GM12801 (cell line): ENCODE results near the gene SRXN1.

ENCODE experiments used
- TF ChIP-seq, protein P1 (sequence below): IDR thresholded peaks from one replicate; pipeline ENCODE4 v1.5.1; 2011; ENCODE audit warnings: control low read depth; ENCODE audit not compliant: insufficient read length; ENCODE audit errors: extremely low read depth

The SRXN1 gene

DNA sequence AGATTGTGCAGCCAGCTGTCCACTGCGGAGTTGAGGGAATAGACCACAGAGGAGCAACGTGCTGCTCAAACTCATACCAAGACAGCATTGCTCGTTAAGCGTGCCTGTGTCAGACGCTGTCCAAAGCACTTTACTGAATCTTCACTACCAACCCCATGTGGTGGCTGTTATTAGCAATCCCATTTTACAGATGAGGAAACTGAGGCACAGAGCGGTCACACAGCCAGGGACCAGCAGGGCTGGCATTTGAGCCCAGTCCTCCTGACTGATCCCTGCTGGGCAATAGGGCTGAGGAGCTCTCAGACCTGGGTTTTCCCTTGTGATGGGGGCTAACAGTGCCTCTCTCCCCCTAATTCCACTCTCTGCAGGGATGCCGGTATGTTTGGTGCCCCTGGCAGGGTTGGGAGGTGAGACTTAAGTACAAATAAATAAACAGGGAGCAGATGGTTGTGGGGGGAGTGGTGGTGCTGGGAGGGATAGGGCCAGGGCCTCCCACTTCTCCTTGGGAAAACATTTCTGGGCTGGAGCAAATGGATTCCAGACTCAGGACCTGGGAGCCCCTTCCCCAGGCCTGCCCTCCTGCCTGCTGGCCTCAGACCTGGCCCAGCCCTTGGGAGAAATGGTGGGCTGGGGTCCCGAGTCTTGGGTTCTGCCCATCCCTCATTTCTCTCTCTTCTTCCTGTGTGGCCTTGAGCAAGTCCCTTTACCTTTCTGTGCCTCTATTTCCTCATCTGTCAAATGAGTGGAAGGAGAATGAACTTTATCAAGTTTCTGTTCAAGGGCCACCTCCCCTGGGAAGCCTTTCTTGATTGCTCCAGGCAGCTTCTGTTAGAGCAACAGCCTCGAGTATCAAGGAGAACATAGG, 17.7 kb downstream of the SRXN1 start:
- TF ChIP-seq, protein P1, sequence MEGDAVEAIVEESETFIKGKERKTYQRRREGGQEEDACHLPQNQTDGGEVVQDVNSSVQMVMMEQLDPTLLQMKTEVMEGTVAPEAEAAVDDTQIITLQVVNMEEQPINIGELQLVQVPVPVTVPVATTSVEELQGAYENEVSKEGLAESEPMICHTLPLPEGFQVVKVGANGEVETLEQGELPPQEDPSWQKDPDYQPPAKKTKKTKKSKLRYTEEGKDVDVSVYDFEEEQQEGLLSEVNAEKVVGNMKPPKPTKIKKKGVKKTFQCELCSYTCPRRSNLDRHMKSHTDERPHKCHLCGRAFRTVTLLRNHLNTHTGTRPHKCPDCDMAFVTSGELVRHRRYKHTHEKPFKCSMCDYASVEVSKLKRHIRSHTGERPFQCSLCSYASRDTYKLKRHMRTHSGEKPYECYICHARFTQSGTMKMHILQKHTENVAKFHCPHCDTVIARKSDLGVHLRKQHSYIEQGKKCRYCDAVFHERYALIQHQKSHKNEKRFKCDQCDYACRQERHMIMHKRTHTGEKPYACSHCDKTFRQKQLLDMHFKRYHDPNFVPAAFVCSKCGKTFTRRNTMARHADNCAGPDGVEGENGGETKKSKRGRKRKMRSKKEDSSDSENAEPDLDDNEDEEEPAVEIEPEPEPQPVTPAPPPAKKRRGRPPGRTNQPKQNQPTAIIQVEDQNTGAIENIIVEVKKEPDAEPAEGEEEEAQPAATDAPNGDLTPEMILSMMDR: no peak

DNA sequence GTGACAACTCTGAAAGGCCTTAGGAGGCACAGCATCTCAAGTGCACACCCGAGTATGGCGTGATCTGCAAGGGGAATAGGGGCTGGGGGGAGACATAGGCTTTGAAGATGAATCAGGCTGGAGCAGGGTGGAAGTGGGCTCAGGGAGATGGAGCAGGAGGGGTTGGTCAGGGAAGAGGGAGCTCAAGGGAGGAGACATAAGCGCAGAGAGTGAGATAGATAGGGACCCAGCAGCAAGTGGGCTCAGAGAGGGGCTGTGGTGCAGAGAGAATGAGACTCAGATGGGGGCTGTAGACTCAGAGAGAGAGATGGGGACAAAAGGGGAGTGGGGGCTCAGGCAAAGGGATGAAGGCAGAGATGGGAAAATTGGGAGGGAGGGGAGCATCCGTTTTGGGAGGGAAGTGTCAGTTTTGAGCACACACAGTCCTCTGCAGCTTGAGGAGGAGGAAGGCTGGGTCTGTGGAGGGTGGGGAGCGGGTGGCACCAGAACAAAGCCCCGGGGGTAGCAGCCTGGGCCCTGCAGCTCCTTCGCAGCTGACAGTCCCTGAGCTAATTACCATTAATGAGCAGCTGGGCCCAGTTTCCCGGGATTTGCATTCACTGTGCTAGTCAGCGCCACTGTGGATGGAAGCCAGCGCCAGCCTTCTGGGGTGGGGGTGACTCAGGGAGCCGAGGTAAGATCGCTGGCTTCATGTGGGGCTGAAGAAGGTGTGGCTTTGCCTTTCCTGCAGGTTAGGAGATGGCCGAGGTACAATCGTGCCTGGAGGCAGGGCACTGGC, 18.7 kb downstream of the SRXN1 start:
- TF ChIP-seq, protein P1: no peak

DNA sequence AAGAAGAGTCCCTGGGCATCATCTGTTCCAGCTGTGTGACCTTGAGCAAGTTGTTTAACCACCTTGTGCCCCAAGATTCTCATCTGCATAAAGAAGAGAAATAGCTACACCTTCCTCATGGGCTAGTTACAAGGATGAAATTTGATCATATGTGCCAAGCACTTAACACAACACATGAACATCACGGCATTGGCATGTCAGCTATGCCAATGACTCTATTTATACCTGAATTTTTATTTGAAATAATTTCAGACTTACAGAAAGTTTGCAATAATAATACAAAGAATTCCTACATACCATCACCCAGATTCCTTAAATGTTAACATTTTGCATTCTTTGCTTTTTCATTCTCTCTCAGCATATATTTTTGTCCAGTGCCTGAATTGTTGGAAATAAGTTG, 21.9 kb downstream of the SRXN1 start:
- TF ChIP-seq, protein P1: no peak

DNA sequence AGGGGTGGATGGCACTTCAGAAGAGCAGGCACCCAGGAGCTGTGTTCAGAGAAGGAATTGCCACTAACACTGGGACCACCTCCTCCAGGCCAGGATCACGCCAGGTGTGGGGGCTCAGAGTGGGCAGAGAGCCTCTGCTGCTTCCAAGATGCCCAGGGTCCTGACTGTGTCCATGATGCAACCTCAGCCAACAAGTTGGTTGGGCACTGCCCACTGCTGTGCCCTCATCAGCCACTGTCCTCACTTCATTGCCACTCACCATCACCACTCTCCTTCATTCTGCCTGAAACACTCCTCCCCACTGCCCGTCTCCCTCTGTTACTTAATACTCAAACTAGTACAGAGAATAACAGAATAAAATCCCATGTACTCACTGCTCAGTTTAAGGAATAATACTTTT, 26.4 kb downstream of the SRXN1 start:
- TF ChIP-seq, protein P1: no peak

DNA sequence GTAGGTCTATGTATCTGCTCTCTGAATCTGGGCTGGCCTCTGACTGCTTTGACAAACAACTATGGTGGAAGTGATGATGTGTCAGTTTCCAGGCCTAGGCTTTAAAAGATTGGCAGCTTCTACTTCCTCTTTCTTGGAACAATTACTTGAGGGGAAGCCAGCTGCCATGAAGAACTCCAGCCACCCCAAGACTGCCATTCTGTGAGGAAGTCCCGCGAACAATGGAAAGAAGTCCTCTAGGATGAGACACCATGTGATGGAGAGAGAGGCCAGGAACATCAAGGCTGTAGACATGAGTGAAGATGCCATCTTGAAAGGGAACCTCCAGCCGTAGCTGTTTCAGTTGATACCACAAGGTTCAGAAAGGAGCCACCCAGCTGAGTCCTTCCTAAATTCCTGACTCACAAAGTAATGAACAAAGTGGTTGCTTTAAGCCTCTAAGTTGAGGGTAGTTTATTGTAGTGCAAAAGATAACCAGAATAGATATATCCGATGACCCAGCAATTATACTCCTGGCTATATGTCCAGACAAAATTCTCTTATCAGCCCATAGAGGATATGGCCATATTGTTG, 27.6 kb downstream of the SRXN1 start:
- TF ChIP-seq, protein P1: no peak

DNA sequence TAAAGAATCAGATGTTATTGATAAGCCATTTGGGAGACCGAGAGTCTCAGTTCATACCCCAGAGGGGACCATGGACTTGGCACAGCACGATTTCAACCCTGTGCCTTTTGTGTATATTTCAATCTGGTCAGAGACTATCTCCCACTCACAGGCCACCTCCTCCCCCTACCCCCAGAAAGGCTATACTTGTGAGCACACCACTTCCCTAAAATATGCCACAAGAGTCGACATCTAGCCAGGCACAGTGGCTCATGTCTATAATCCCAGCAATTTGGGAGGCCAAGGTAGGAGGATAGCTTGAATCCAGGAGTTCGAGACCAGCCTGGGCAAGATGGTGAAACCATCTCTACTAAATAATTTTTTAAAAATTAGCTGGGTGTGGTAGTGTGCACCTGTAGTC, 29.3 kb downstream of the SRXN1 start:
- TF ChIP-seq, protein P1: no peak

DNA sequence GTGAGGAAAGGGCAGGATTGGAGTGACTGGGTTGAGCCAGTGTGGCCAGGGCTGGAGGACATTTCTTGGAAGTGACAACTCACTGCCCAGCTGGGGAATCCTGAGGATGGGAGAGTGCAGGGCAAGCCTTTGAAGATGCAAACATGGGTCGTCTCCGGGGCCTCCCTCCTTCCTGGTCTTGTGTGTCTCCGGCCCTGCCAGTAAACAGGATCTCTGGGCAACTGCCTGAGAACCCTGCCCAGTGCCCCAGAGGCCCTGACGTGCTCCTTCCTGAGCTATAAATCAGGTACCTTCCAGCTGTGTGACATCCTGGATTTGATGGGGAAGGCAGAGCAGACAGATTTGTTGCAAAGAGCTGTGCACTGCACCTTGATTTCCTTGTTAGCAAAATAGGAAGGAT, 30.0 kb downstream of the SRXN1 start:
- TF ChIP-seq, protein P1: no peak
